Skeletal muscle satellite cell (primary cell): ENCODE results near the gene CYP2C19.
"Not testable (repeated sequence)": the region's sequence is repeated elsewhere in the genome, so short reads cannot be mapped to it uniquely, and the experiment has no call there.

ENCODE experiments used
- H3K27me3 ChIP-seq: 2 replicates; pipeline ENCODE4 v1.7.0; 2013; ENCODE audit warnings: low read length; ENCODE audit not compliant: control insufficient read depth, insufficient read depth
- H3K36me3 ChIP-seq: 2 replicates; pipeline ENCODE4 v1.7.0; 2013; ENCODE audit warnings: mild to moderate bottlenecking, control low read depth, low read length; ENCODE audit not compliant: insufficient read depth
- H3K4me1 ChIP-seq: 2 replicates; pipeline ENCODE4 v1.7.0; 2013; ENCODE audit warnings: low read length; ENCODE audit not compliant: control insufficient read depth, insufficient read depth
- H3K4me2 ChIP-seq: 2 replicates; pipeline ENCODE4 v1.7.0; 2013; ENCODE audit warnings: mild to moderate bottlenecking, low read length
- H3K4me3 ChIP-seq: 2 replicates; pipeline ENCODE4 v1.7.0; 2013; ENCODE audit warnings: low read length
- H3K9ac ChIP-seq: 2 replicates; pipeline ENCODE4 v1.7.0; 2013; ENCODE audit warnings: mild to moderate bottlenecking, low read depth, low read length, moderate library complexity
- H3K9me3 ChIP-seq: replicated peaks from 2 replicates; pipeline ENCODE4 v1.7.0; 2013; ENCODE audit warnings: mild to moderate bottlenecking, control low read depth, low read length

The CYP2C19 gene

DNA sequence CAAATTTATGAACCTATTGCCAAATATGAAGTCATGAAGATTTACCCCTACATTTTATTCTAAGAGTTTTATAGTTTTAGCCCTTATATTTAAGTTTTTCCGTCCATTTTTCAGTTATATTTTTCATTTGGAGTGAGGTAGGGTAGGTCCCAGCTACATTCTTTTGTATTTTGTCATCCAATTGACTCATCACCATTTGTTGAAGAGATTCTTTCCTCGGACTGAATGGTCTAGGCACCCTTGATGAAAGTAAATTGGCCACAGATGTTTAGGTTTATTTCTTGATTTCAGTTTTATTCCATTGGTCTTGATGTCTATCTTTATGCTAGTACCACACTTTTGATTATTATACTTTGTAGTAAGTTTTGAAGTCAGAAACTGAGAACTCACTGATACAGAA lies 22.7 kb downstream of the CYP2C19 start:
- Histone ChIP-seq H3K27me3 (no peaks in the 10 kb centered on the region), H3K9me3 (no peaks in the 10 kb centered on the region), H3K9ac (no peak overlapping the region), H3K4me2 (no peak overlapping the region), H3K4me3 (no peak overlapping the region), H3K4me1 (no peaks in the 10 kb centered on the region), H3K36me3 (no peaks in the 10 kb centered on the region)

GRCh38 chr10:94800551-94800950 lies 38.1 kb downstream of the CYP2C19 start:
- H3K4me1 ChIP-seq, H3K4me3 ChIP-seq, H3K4me2 ChIP-seq, H3K9me3 ChIP-seq, H3K9ac ChIP-seq, H3K36me3 ChIP-seq, H3K27me3 ChIP-seq: not testable (repeated sequence)

DNA sequence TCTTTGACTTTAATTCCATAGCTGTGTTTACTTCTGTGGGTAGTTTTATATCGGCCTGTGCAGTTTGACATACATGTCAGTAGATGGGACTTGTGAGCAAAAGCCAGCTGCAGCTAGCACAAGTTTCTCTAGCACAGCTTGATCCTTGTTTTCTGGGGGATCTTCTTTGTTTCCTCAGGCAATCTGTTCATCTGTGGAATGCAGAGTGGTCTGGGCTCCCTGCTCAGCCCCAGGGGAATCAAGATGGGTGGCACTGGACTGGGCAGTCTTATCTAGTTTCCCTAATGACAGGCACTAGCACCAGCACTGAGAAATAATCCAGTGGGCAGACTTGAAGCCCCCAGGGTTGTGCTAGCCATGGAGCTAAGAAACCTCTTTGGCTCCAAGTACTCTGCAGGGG lies 40.8 kb downstream of the CYP2C19 start:
- Histone ChIP-seq H3K4me1 (no peaks in the 10 kb centered on the region), H3K4me2 (no peak overlapping the region), H3K27me3 (no peaks in the 10 kb centered on the region), H3K9me3 (peaks cover 3% of the 10 kb centered on the region), H3K36me3 (no peaks in the 10 kb centered on the region), H3K4me3 (no peak overlapping the region), H3K9ac (no peak overlapping the region)

- not testable (repeated sequence) for H3K9ac ChIP-seq, H3K4me3 ChIP-seq, H3K4me2 ChIP-seq, H3K27me3 ChIP-seq, H3K36me3 ChIP-seq, H3K4me1 ChIP-seq, H3K9me3 ChIP-seq
Observed at GRCh38 chr10:94830025-94830424, 67.5 kb downstream of the CYP2C19 start.

- Histone ChIP-seq H3K4me2 (no peak overlapping the region), H3K27me3 (no peaks in the 10 kb centered on the region), H3K4me3 (no peak overlapping the region), H3K9me3 (no peaks in the 10 kb centered on the region), H3K9ac (no peak overlapping the region), H3K4me1 (no peaks in the 10 kb centered on the region), H3K36me3 (no peaks in the 10 kb centered on the region)
Observed at GRCh38 chr10:94846204-94846603, 83.7 kb downstream of the CYP2C19 start.

DNA sequence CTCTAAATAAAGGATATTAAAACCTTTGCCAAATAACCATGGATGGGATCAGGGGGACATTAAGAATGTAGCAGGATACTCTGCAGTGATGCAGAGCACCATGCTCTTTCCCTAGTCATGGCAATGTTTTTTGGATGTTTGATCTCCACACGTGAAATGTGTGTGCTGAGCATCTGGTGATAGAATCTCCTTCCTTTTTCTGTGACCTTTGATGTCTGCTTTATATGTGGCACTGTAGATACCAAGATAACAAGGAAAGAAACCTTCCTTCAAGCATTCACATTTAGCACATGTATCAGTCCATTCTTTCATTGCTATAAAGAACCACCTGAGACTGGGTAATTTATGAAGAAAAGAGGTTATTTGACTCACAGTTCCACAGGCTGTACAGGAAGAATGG lies 88.3 kb downstream of the CYP2C19 start:
- H3K4me3 ChIP-seq: no peak overlapping the region
- no peaks in the 10 kb centered on the region for H3K27me3 ChIP-seq
- H3K9ac ChIP-seq: no peak overlapping the region
- no peak overlapping the region for H3K4me2 ChIP-seq
- H3K36me3 ChIP-seq: no peaks in the 10 kb centered on the region
- no peaks in the 10 kb centered on the region for H3K4me1 ChIP-seq
- H3K9me3 ChIP-seq: no peaks in the 10 kb centered on the region

DNA sequence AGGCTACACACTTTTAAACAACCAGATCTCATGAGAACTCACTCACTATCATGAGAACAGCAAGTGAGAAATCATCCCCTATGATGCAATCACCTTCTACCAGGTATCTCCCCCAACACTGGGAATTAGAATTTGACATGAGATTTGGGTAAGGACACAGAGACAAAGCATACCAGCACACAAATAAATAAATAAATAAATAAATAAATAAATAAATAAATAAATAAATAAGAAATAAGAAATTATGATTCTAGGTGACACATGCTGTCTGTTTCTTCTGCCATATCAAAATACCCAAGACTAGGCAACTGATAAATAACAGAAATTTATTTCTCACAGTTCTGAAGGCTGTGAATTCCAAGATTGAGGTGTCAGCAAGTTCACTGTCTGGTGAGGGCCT lies 88.8 kb downstream of the CYP2C19 start:
- no peaks in the 10 kb centered on the region for H3K27me3 ChIP-seq
- no peaks in the 10 kb centered on the region for H3K9me3 ChIP-seq
- H3K4me1 ChIP-seq: no peaks in the 10 kb centered on the region
- no peak overlapping the region for H3K9ac ChIP-seq
- no peak overlapping the region for H3K4me2 ChIP-seq
- H3K4me3 ChIP-seq: no peak overlapping the region
- no peaks in the 10 kb centered on the region for H3K36me3 ChIP-seq

GRCh38 chr10:94852438-94852837 lies 90.0 kb downstream of the CYP2C19 start:
- Histone ChIP-seq H3K4me2 (no peak overlapping the region), H3K9ac (no peak overlapping the region), H3K36me3 (no peaks in the 10 kb centered on the region), H3K27me3 (no peaks in the 10 kb centered on the region), H3K9me3 (no peaks in the 10 kb centered on the region), H3K4me1 (no peaks in the 10 kb centered on the region), H3K4me3 (no peak overlapping the region)

DNA sequence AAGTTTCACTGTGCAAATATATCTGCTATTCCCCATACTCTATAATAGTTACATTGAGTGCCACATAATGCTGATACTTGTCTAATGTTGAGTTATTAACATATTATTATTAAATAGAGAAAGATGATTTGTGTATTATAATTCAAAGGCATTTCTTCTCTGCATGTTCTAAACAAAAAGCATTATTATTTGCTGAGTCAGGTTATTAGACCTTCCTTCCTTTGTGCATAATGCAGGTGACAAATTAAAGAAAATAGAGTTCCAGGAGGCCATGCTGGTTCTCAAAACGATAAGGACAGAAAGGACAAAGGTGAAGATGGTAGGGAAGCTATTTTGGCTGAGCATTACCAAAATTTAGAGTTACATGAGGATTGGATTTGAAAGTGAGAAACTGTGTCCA lies 90.6 kb downstream of the CYP2C19 start:
- no peaks in the 10 kb centered on the region for H3K27me3 ChIP-seq
- H3K9me3 ChIP-seq: no peaks in the 10 kb centered on the region
- no peak overlapping the region for H3K9ac ChIP-seq
- no peaks in the 10 kb centered on the region for H3K36me3 ChIP-seq
- H3K4me2 ChIP-seq: no peak overlapping the region
- no peak overlapping the region for H3K4me3 ChIP-seq
- H3K4me1 ChIP-seq: no peaks in the 10 kb centered on the region

- no peaks in the 10 kb centered on the region for H3K9me3 ChIP-seq
- H3K9ac ChIP-seq: no peak overlapping the region
- no peak overlapping the region for H3K4me3 ChIP-seq
- H3K27me3 ChIP-seq: no peaks in the 10 kb centered on the region
- H3K36me3 ChIP-seq: no peaks in the 10 kb centered on the region
- H3K4me2 ChIP-seq: no peak overlapping the region
- no peaks in the 10 kb centered on the region for H3K4me1 ChIP-seq
Observed at GRCh38 chr10:94858005-94858404, 95.5 kb downstream of the CYP2C19 start.

GRCh38 chr10:94859086-94859485 lies 96.6 kb downstream of the CYP2C19 start:
- H3K9me3 ChIP-seq: no peaks in the 10 kb centered on the region
- no peak overlapping the region for H3K9ac ChIP-seq
- H3K27me3 ChIP-seq: no peaks in the 10 kb centered on the region
- H3K36me3 ChIP-seq: no peaks in the 10 kb centered on the region
- H3K4me2 ChIP-seq: no peak overlapping the region
- H3K4me3 ChIP-seq: no peak overlapping the region
- H3K4me1 ChIP-seq: no peaks in the 10 kb centered on the region

DNA sequence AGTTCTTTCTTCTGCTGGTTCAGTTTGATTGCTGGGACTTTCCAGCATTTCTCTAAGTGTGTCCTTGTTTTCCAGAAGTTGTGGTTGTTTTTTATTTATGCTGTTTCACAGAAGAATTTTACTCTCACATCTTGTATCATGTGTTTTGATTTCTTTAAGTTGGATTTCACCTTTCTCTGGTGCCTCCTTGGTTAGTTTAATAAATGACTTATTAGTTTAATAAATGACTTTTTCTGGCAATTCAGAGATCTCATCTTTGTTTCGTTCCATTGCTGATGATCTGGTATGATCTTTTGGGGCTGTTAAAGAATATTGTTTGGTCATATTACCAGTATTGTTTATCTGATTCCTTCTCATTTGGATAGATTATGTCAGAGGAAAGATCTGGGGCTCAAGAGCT lies 116.2 kb downstream of the CYP2C19 start:
- H3K4me2 ChIP-seq: no peak overlapping the region
- H3K36me3 ChIP-seq: no peaks in the 10 kb centered on the region
- no peaks in the 10 kb centered on the region for H3K4me1 ChIP-seq
- H3K9me3 ChIP-seq: no peaks in the 10 kb centered on the region
- no peak overlapping the region for H3K4me3 ChIP-seq
- no peak overlapping the region for H3K9ac ChIP-seq
- no peaks in the 10 kb centered on the region for H3K27me3 ChIP-seq

DNA sequence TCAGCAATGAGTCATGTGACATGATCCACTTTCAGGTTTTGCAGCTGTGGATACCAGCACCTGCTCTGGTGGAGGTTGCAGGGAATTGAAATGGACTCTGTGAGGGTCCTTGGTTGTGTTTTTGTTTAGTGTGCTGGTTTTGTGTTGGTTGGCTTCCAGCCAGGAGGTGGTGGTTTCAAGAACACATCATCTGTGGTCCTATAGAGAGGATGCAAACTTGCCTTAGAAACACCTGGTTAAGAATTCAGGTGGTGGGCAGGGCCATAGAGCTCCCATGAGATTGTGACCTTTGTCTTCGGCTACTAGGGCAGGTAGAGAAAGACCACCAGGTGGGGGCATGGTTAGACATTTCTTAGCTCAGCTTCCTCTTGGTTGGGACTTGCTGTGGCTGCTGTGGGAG lies 116.7 kb downstream of the CYP2C19 start:
- Histone ChIP-seq H3K9me3 (no peaks in the 10 kb centered on the region), H3K9ac (no peak overlapping the region), H3K4me1 (no peaks in the 10 kb centered on the region), H3K4me2 (no peak overlapping the region), H3K36me3 (no peaks in the 10 kb centered on the region), H3K27me3 (no peaks in the 10 kb centered on the region), H3K4me3 (no peak overlapping the region)
